Measurements from ENCODE around the gene UBE2U. TPM values are rescaled to one million over a fixed set of nuclear protein-coding genes. Genes with fewer than 3 reads are reported as not detected.

UBE2U gene
- total and polyA plus RNA-seq, 2 of the 4 experiments (the other 2 are of a cell fraction): not detected

DNA sequence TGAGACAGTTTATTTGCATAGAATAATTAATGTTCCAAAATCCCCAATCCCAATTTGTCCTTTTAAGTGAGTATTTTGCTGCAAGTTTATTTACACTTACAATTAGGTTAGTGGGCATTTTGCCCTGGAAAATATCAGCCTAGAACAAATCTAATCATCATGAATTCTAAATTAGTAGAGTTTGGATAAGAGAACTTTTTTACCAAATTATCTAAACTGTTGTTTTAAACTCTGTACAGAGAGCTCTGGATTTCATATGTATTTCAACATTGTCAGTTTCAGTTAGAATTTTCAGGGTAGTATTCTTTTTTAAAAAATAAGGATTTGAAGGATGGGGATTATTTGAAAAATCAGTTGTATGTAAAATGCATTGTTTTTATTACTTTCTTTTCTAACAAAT is 27.8 kb upstream of the UBE2U start:
- Histone ChIP-seq H3K56ac (ENCODE audit: extremely low read depth, insufficient read depth, low read length) (no peak overlapping the region), H2BK20ac (ENCODE audit: low read depth, low read length) (no peak overlapping the region), H3K27me3 (ENCODE audit: control insufficient read depth, insufficient read depth, low read length) (no peaks in the 10 kb centered on the region), H3K23ac (ENCODE audit: low read depth, low read length) (no peak overlapping the region), H3K4me2 (ENCODE audit: low read depth, low read length) (no peak overlapping the region), H3K9ac (ENCODE audit: low read depth, low read length) (no peak overlapping the region), H3K18ac (ENCODE audit: low read depth, low read length) (no peak overlapping the region), H3K36me3 (ENCODE audit: control insufficient read depth, insufficient read depth, low read length) (peaks cover 11% of the 10 kb centered on the region), H3K14ac (replicated peaks; ENCODE audit: low read depth, low read length) (no peak overlapping the region), H4K20me1 (ENCODE audit: insufficient read depth, low read length) (no peaks in the 10 kb centered on the region), H3K9me1 (ENCODE audit: insufficient read depth, low read length) (peaks cover 7% of the 10 kb centered on the region), H4K8ac (ENCODE audit: low read depth in 2 of 2, low read length in 2 of 2) (no peak overlapping the region), H3K9me3 (ENCODE audit: control insufficient read depth, insufficient read depth, low read length) (no peaks in the 10 kb centered on the region), H3K4me1 (ENCODE audit: control insufficient read depth, insufficient read depth, low read length) (peaks cover 16% of the 10 kb centered on the region), H3K79me1 (ENCODE audit: low read depth in 1 of 2, low read length in 2 of 2) (no peaks in the 10 kb centered on the region), H3K4me3 (ENCODE audit: insufficient read depth, low read depth, low read length) (no peak overlapping the region), H4K5ac (ENCODE audit: low read depth, low read length) (no peak overlapping the region), H4K91ac (ENCODE audit: insufficient read depth, low read depth, low read length) (no peak overlapping the region), H3K27ac (ENCODE audit: insufficient read depth, low read length) (no peak overlapping the region), H2BK120ac (ENCODE audit: low read depth, low read length) (no peak overlapping the region), H2AFZ (replicated peaks; ENCODE audit: low read length, poor library complexity) (no peak overlapping the region), H3K4ac (ENCODE audit: low read depth, low read length) (no peak overlapping the region), H2AK9ac (replicated peaks; ENCODE audit: low read depth, low read length, poor library complexity) (no peak overlapping the region), H2AK5ac (ENCODE audit: low read depth, low read length) (no peak overlapping the region), H2BK15ac (ENCODE audit: low read depth, low read length) (no peak overlapping the region), H2BK5ac (ENCODE audit: low read depth, low read length, poor library complexity, severe bottlenecking) (no peak overlapping the region)
- ChIA-PET CTCF (no interaction called here), POLR2A (ENCODE audit: unreplicated experiment) (no interaction called here)
- intact Hi-C loops (cut with micrococcal nuclease) (no loop called here), dilution Hi-C loops (cut with HindIII; ENCODE audit: low sequenced_read_pairs, unreplicated experiment) (no loop called here), in situ Hi-C loops (cut with MboI; ENCODE audit: low sequenced_read_pairs) (no loop called here)
- ATAC-seq (ENCODE audit: low read depth) (no peak), DNase-seq (no peak)
- BruUV-seq (replicated peaks): no TSS peak
- no peak for TF ChIP-seq SMC3 (IDR thresholded peaks at IDR 0.05; ENCODE audit: low read depth, low read length)
- TF ChIP-seq RAD21 (IDR thresholded peaks at IDR 0.05; ENCODE audit: low read length): no peak
- TF ChIP-seq RFX5 (IDR thresholded peaks at IDR 0.05; ENCODE audit: low read depth, low read length): no peak
- no peak for TF ChIP-seq MAFK (IDR thresholded peaks at IDR 0.05; ENCODE audit: low read depth, low read length)
- no peak for TF ChIP-seq MXI1 (IDR thresholded peaks at IDR 0.05; ENCODE audit: borderline replicate concordance, low read depth, low read length)
- no peak for TF ChIP-seq BHLHE40 (IDR thresholded peaks at IDR 0.05; ENCODE audit: low read depth, low read length)
- TF ChIP-seq CEBPB (IDR thresholded peaks at IDR 0.05; ENCODE audit: low read depth, low read length): no peak
- TF ChIP-seq NFE2L2 (IDR thresholded peaks at IDR 0.05; ENCODE audit: low read depth, low read length): no peak
- TF ChIP-seq, protein P1, sequence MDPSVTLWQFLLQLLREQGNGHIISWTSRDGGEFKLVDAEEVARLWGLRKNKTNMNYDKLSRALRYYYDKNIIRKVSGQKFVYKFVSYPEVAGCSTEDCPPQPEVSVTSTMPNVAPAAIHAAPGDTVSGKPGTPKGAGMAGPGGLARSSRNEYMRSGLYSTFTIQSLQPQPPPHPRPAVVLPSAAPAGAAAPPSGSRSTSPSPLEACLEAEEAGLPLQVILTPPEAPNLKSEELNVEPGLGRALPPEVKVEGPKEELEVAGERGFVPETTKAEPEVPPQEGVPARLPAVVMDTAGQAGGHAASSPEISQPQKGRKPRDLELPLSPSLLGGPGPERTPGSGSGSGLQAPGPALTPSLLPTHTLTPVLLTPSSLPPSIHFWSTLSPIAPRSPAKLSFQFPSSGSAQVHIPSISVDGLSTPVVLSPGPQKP (IDR thresholded peaks at IDR 0.05; ENCODE audit: borderline replicate concordance, low read depth, low read length): no peak
- TF ChIP-seq, protein P2, sequence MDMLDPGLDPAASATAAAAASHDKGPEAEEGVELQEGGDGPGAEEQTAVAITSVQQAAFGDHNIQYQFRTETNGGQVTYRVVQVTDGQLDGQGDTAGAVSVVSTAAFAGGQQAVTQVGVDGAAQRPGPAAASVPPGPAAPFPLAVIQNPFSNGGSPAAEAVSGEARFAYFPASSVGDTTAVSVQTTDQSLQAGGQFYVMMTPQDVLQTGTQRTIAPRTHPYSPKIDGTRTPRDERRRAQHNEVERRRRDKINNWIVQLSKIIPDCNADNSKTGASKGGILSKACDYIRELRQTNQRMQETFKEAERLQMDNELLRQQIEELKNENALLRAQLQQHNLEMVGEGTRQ (IDR thresholded peaks at IDR 0.05; ENCODE audit: low read depth, low read length): no peak
- TF ChIP-seq MAZ (IDR thresholded peaks at IDR 0.05; ENCODE audit: borderline replicate concordance, low read depth, low read length): no peak
- no peak for TF ChIP-seq POLR2A (IDR thresholded peaks at IDR 0.05; ENCODE audit: low read depth, low read length)
- TF ChIP-seq FOS (IDR thresholded peaks at IDR 0.05; ENCODE audit: low read depth, low read length): no peak
- TF ChIP-seq, protein P3, sequence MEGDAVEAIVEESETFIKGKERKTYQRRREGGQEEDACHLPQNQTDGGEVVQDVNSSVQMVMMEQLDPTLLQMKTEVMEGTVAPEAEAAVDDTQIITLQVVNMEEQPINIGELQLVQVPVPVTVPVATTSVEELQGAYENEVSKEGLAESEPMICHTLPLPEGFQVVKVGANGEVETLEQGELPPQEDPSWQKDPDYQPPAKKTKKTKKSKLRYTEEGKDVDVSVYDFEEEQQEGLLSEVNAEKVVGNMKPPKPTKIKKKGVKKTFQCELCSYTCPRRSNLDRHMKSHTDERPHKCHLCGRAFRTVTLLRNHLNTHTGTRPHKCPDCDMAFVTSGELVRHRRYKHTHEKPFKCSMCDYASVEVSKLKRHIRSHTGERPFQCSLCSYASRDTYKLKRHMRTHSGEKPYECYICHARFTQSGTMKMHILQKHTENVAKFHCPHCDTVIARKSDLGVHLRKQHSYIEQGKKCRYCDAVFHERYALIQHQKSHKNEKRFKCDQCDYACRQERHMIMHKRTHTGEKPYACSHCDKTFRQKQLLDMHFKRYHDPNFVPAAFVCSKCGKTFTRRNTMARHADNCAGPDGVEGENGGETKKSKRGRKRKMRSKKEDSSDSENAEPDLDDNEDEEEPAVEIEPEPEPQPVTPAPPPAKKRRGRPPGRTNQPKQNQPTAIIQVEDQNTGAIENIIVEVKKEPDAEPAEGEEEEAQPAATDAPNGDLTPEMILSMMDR (conservative IDR thresholded peaks at IDR 0.05; ENCODE audit: low read depth, low read length): no peak
- TF ChIP-seq CHD1 (IDR thresholded peaks at IDR 0.05; ENCODE audit: low read depth, low read length): no peak
- no peak for TF ChIP-seq RCOR1 (IDR thresholded peaks at IDR 0.05; ENCODE audit: insufficient replicate concordance, low read length)
